Kidney (tissue), 14 donors: ENCODE results near the gene CGGBP1. TPM values are rescaled to one million over a fixed set of nuclear protein-coding genes. Genes with fewer than 3 reads are reported as not detected.

Source experiments
- DNase-seq, 5 donors: peaks; one replicate each; pipeline ENCODE4 v3.0.0-alpha.2; 2013 to 2020
- FAIRE-seq: peaks from 2 replicates; lab custom pipeline; 2012; peaks lifted over from hg19 to GRCh38; lab: Jason Lieb, UNC
- H3K27ac ChIP-seq, 2 donors: one replicate each; pipeline ENCODE4 v1.7.0; 2013; ENCODE audit warnings: low read depth in 2 of 2, low read length in 2 of 2, inconsistent platforms in 1 of 2
- H3K27me3 ChIP-seq: one replicate; pipeline ENCODE4 v1.7.1; 2013; ENCODE audit warnings: low read length, inconsistent platforms; ENCODE audit not compliant: control insufficient read depth, insufficient read depth
- H3K36me3 ChIP-seq, 3 donors: one replicate each; pipeline versions ENCODE4 v1.7.0 to v1.7.1; 2013; ENCODE audit warnings: low read length in 3 of 3, control low read depth in 1 of 3, inconsistent platforms in 1 of 3; ENCODE audit not compliant: insufficient read depth in 3 of 3, control insufficient read depth in 2 of 3
- H3K4me1 ChIP-seq, 3 donors: one replicate each; pipeline versions ENCODE4 v1.7.0 to v1.7.1; 2013; ENCODE audit warnings: low read length in 3 of 3, inconsistent platforms in 1 of 3, low read depth in 1 of 3; ENCODE audit not compliant: control insufficient read depth in 2 of 3, insufficient read depth in 2 of 3
- H3K4me3 ChIP-seq, 3 donors: one replicate each; pipeline versions ENCODE4 v1.7.0 to v1.8.1; 2013; ENCODE audit warnings: low read length in 3 of 3, control low read depth in 1 of 3, inconsistent platforms in 1 of 3
- H3K9ac ChIP-seq, 3 donors: one replicate each; pipeline versions ENCODE4 v1.7.0 to v1.7.1; 2013; ENCODE audit warnings: low read length in 3 of 3, control low read depth in 1 of 3, inconsistent platforms in 1 of 3
- H3K9me3 ChIP-seq, 3 donors: one replicate each; pipeline versions ENCODE4 v1.7.0 to v1.7.1; 2013; ENCODE audit warnings: low read length in 3 of 3, control low read depth in 1 of 3, inconsistent platforms in 1 of 3; ENCODE audit not compliant: control insufficient read depth in 2 of 3, insufficient read depth in 1 of 3
- CTCF ChIP-seq: IDR thresholded peaks from 3 replicates; pipeline ENCODE4 v1.5.1; 2012; ENCODE audit warnings: mild to moderate bottlenecking, moderate library complexity, borderline replicate concordance; ENCODE audit not compliant: insufficient read depth; ENCODE audit errors: extremely low read depth
- intact Hi-C: fragments of 100-400 bp; cut with DNase I; formaldehyde crosslinking; loops from one replicate; pipeline ENCODE4 v1.11.1; 2022
- polyA plus RNA-seq: library from polyadenylated mRNA; stranded (reverse); fragments of 350-450 nt; fragmentation: Illumina TruSeq; extraction: RNeasy Lipid Tissue Mini Kit (QIAGEN cat#74804); gene quantifications from one replicate; pipeline ENCODE4 v1.2.3, GENCODE V29; 2014; ENCODE audit warnings: low read depth, low replicate concordance; ENCODE audit not compliant: insufficient read depth
- total RNA-seq: library from RNA; stranded (reverse); fragmentation: NEBNext Ultra II Directional; extraction: Animal tissue kit (Norgen Biotek cat#: 25700); gene quantifications from one replicate; pipeline ENCODE4 v1.2.1, GENCODE V29; 2021
- donor health status: control.
- donor health status: control.
- donor health status: control.
- donor health status: control.
- donor health status: control.
- donor health status: DM: yes; HTN: yes; CAD: no.
- donor health status: Normal renal cell carcinoma (clear cell type).

Gene CGGBP1
- total and polyA plus RNA-seq, 2 donors from 2014 or later = 29.2 to 66.1 TPM

GRCh38 chr3:88084097-88084501 is 25.3 kb upstream of the CGGBP1 start:
- H3K27me3 ChIP-seq = no peaks in the 10 kb centered on the region
- DNase-seq = peak in 4 of 5 donors; percentile 30 to 90 (median 73)
- no peak for TF ChIP-seq CTCF
- intact Hi-C loops = loop anchor here (2.0 kb wide), 1 partner anchor 17 kb away; no protein-coding TSS in a partner anchor
- H3K4me3 ChIP-seq = no peak overlapping the region
- no peak overlapping the region for H3K9ac ChIP-seq
- H3K27ac ChIP-seq = no peak overlapping the region
- FAIRE-seq = no peak
- H3K9me3 ChIP-seq = no peaks in the 10 kb centered on the region
- H3K36me3 ChIP-seq = no peaks in the 10 kb centered on the region
- H3K4me1 ChIP-seq = no peaks in the 10 kb centered on the region

- no peak overlapping the region for H3K9ac ChIP-seq
- no peaks in the 10 kb centered on the region for H3K36me3 ChIP-seq
- no peak overlapping the region for H3K27ac ChIP-seq
- no peak for TF ChIP-seq CTCF
- H3K4me3 ChIP-seq = no peak overlapping the region
- no peaks in the 10 kb centered on the region for H3K4me1 ChIP-seq
- FAIRE-seq (no peak), DNase-seq (no peak)
- no peaks in the 10 kb centered on the region for H3K9me3 ChIP-seq
- no peaks in the 10 kb centered on the region for H3K27me3 ChIP-seq
- intact Hi-C loops = no loop called here
Measured at GRCh38 chr3:88082854-88083253, 24.0 kb upstream of the CGGBP1 start.

GRCh38 chr3:88078932-88079331 is 20.1 kb upstream of the CGGBP1 start:
- no peak for TF ChIP-seq CTCF
- no peak for FAIRE-seq
- no peak for DNase-seq
- Histone ChIP-seq H3K9ac (no peak overlapping the region), H3K27me3 (no peaks in the 10 kb centered on the region), H3K4me1 (peaks cover 0 to 6% (median 0%) of the 10 kb centered on the region in 3 donors), H3K9me3 (no peaks in the 10 kb centered on the region), H3K36me3 (no peaks in the 10 kb centered on the region), H3K27ac (no peak overlapping the region), H3K4me3 (no peak overlapping the region)
- intact Hi-C loops = no loop called here

GRCh38 chr3:88076712-88077111 is 17.9 kb upstream of the CGGBP1 start:
- Histone ChIP-seq H3K4me3 (no peak overlapping the region), H3K27me3 (no peaks in the 10 kb centered on the region), H3K9me3 (no peaks in the 10 kb centered on the region), H3K9ac (no peak overlapping the region), H3K27ac (no peak overlapping the region), H3K36me3 (no peaks in the 10 kb centered on the region), H3K4me1 (peaks cover 0 to 6% (median 0%) of the 10 kb centered on the region in 3 donors)
- FAIRE-seq (no peak), DNase-seq (no peak)
- intact Hi-C loops = no loop called here
- TF ChIP-seq CTCF = no peak
